Measurements from ENCODE around the gene MLX. TPM values are rescaled to one million over a fixed set of nuclear protein-coding genes. Genes with fewer than 3 reads are reported as not detected.

Gene MLX
- total RNA-seq, 1 experiment from 2014 or later, result 33.7 TPM

- Histone ChIP-seq H3K36me3 (ENCODE audit: insufficient read depth, low read length, poor library complexity, severe bottlenecking) (no peaks in the 10 kb centered on the region), H3K4me1 (ENCODE audit: insufficient read depth, low read length, poor library complexity, severe bottlenecking) (no peaks in the 10 kb centered on the region), H3K27me3 (replicated peaks; ENCODE audit: insufficient read depth, low read depth, low read length, poor library complexity) (no peaks in the 10 kb centered on the region), H3K9me3 (ENCODE audit: low read depth, low read length, poor library complexity, severe bottlenecking) (no peaks in the 10 kb centered on the region), H3K27ac (ENCODE audit: low read depth, low read length, poor library complexity, severe bottlenecking) (peak overlapping the region; percentile 30), H3K4me3 (ENCODE audit: low read depth, low read length, poor library complexity, severe bottlenecking) (peak overlapping the region; percentile 53)
- DNase-seq (ENCODE audit: low spot score), result peak; percentile 61
- ChIA-PET POLR2A (ENCODE audit: low non-redundant PET) (no interaction called here), CTCF (interaction anchor here (0.9 kb wide), 1 partner anchor 606 kb away, joined by 5 read pairs; the partner anchor contains the start of gene ODAD4)
- intact Hi-C loops (cut with micrococcal nuclease; ENCODE audit: unreplicated experiment), result no loop called here
- BruUV-seq (replicated peaks), result no TSS peak
- no peak for TF ChIP-seq EZH2 (IDR thresholded peaks at IDR 0.05; ENCODE audit: borderline replicate concordance, low read depth, low read length, poor library complexity, severe bottlenecking)
- TF ChIP-seq CTCF (conservative IDR thresholded peaks at IDR 0.05; ENCODE audit: low read depth, low read length), result no peak
Measured at GRCh38 chr17:42536372-42537155, 30.3 kb upstream of the MLX start.

- H3K4me3 ChIP-seq (ENCODE audit: low read depth, low read length, poor library complexity, severe bottlenecking), result peak overlapping the region; percentile 53
- TF ChIP-seq EZH2 (IDR thresholded peaks at IDR 0.05; ENCODE audit: borderline replicate concordance, low read depth, low read length, poor library complexity, severe bottlenecking) (no peak), CTCF (conservative IDR thresholded peaks at IDR 0.05; ENCODE audit: low read depth, low read length) (no peak)
- no peaks in the 10 kb centered on the region for H3K36me3 ChIP-seq (ENCODE audit: insufficient read depth, low read length, poor library complexity, severe bottlenecking)
- H3K4me1 ChIP-seq (ENCODE audit: insufficient read depth, low read length, poor library complexity, severe bottlenecking), result no peaks in the 10 kb centered on the region
- H3K27ac ChIP-seq (ENCODE audit: low read depth, low read length, poor library complexity, severe bottlenecking), result peak overlapping the region; percentile 30
- POLR2A ChIA-PET (ENCODE audit: low non-redundant PET), result no interaction called here
- no peaks in the 10 kb centered on the region for H3K27me3 ChIP-seq (replicated peaks; ENCODE audit: insufficient read depth, low read depth, low read length, poor library complexity)
- no peak for DNase-seq (ENCODE audit: low spot score)
- CTCF ChIA-PET, result no interaction called here
- intact Hi-C loops (cut with micrococcal nuclease; ENCODE audit: unreplicated experiment), result no loop called here
- no TSS peak for BruUV-seq (replicated peaks)
- no peaks in the 10 kb centered on the region for H3K9me3 ChIP-seq (ENCODE audit: low read depth, low read length, poor library complexity, severe bottlenecking)
Measured at GRCh38 chr17:42537156-42537805, 29.6 kb upstream of the MLX start.

GRCh38 chr17:42537826-42538451 lies 29.0 kb upstream of the MLX start:
- TSS peak; percentile 43 for BruUV-seq (replicated peaks)
- H3K27ac ChIP-seq (ENCODE audit: low read depth, low read length, poor library complexity, severe bottlenecking), result no peak overlapping the region
- no peak for DNase-seq (ENCODE audit: low spot score)
- H3K4me1 ChIP-seq (ENCODE audit: insufficient read depth, low read length, poor library complexity, severe bottlenecking), result no peaks in the 10 kb centered on the region
- ChIA-PET POLR2A (ENCODE audit: low non-redundant PET) (no interaction called here), CTCF (no interaction called here)
- no peak for TF ChIP-seq CTCF (conservative IDR thresholded peaks at IDR 0.05; ENCODE audit: low read depth, low read length)
- no peak for TF ChIP-seq EZH2 (IDR thresholded peaks at IDR 0.05; ENCODE audit: borderline replicate concordance, low read depth, low read length, poor library complexity, severe bottlenecking)
- H3K27me3 ChIP-seq (replicated peaks; ENCODE audit: insufficient read depth, low read depth, low read length, poor library complexity), result no peaks in the 10 kb centered on the region
- H3K9me3 ChIP-seq (ENCODE audit: low read depth, low read length, poor library complexity, severe bottlenecking), result no peaks in the 10 kb centered on the region
- H3K36me3 ChIP-seq (ENCODE audit: insufficient read depth, low read length, poor library complexity, severe bottlenecking), result no peaks in the 10 kb centered on the region
- intact Hi-C loops (cut with micrococcal nuclease; ENCODE audit: unreplicated experiment), result no loop called here
- H3K4me3 ChIP-seq (ENCODE audit: low read depth, low read length, poor library complexity, severe bottlenecking), result no peak overlapping the region
